Measurements from ENCODE around the gene ZNF33B. TPM values are rescaled to one million over a fixed set of nuclear protein-coding genes. Genes with fewer than 3 reads are reported as not detected.

Gene ZNF33B
- total RNA-seq, 1 experiment from 2014 or later: 5.6 TPM

GRCh38 chr10:42637648-42638054 lies 719 bp downstream of the ZNF33B start:
- H3K9me3 ChIP-seq (replicated peaks): no peaks in the 10 kb centered on the region
- H3K4me3 ChIP-seq: peak overlapping the region; percentile 77
- no peak for DNase-seq
- H3K27ac ChIP-seq: peak overlapping the region; percentile 83
- no peaks in the 10 kb centered on the region for H3K27me3 ChIP-seq
- H3K4me1 ChIP-seq: no peaks in the 10 kb centered on the region
- no peaks in the 10 kb centered on the region for H3K36me3 ChIP-seq

GRCh38 chr10:42637142-42637541 lies 1.2 kb downstream of the ZNF33B start:
- H3K4me1 ChIP-seq: no peaks in the 10 kb centered on the region
- no peaks in the 10 kb centered on the region for H3K27me3 ChIP-seq
- no peaks in the 10 kb centered on the region for H3K9me3 ChIP-seq (replicated peaks)
- no peak overlapping the region for H3K4me3 ChIP-seq
- H3K27ac ChIP-seq: no peak overlapping the region
- no peaks in the 10 kb centered on the region for H3K36me3 ChIP-seq
- no peak for DNase-seq

- Histone ChIP-seq H3K27me3 (no peaks in the 10 kb centered on the region), H3K4me3 (no peak overlapping the region), H3K9me3 (replicated peaks) (no peaks in the 10 kb centered on the region), H3K36me3 (no peaks in the 10 kb centered on the region), H3K27ac (no peak overlapping the region), H3K4me1 (no peaks in the 10 kb centered on the region)
- DNase-seq: no peak
Observed at GRCh38 chr10:42635098-42635497, 3.3 kb downstream of the ZNF33B start.

GRCh38 chr10:42632564-42632963 lies 5.8 kb downstream of the ZNF33B start:
- no peak for DNase-seq
- Histone ChIP-seq H3K27ac (no peak overlapping the region), H3K9me3 (replicated peaks) (no peaks in the 10 kb centered on the region), H3K4me1 (no peaks in the 10 kb centered on the region), H3K27me3 (no peaks in the 10 kb centered on the region), H3K4me3 (no peak overlapping the region), H3K36me3 (no peaks in the 10 kb centered on the region)

- Histone ChIP-seq H3K36me3 (no peaks in the 10 kb centered on the region), H3K4me3 (no peak overlapping the region), H3K27me3 (no peaks in the 10 kb centered on the region), H3K27ac (no peak overlapping the region), H3K9me3 (replicated peaks) (no peaks in the 10 kb centered on the region), H3K4me1 (no peaks in the 10 kb centered on the region)
- DNase-seq: peak in 1 of 2 experiments; percentile 4
Observed at GRCh38 chr10:42630537-42631134, 7.7 kb downstream of the ZNF33B start.

- H3K27me3 ChIP-seq: no peaks in the 10 kb centered on the region
- no peaks in the 10 kb centered on the region for H3K4me1 ChIP-seq
- no peaks in the 10 kb centered on the region for H3K36me3 ChIP-seq
- H3K4me3 ChIP-seq: no peak overlapping the region
- DNase-seq: no peak
- H3K27ac ChIP-seq: no peak overlapping the region
- H3K9me3 ChIP-seq (replicated peaks): no peaks in the 10 kb centered on the region
Observed at GRCh38 chr10:42623929-42624328, 14.4 kb downstream of the ZNF33B start.

- no peak overlapping the region for H3K4me3 ChIP-seq
- no peak overlapping the region for H3K27ac ChIP-seq
- no peaks in the 10 kb centered on the region for H3K9me3 ChIP-seq (replicated peaks)
- DNase-seq: no peak
- H3K4me1 ChIP-seq: no peaks in the 10 kb centered on the region
- no peaks in the 10 kb centered on the region for H3K27me3 ChIP-seq
- H3K36me3 ChIP-seq: no peaks in the 10 kb centered on the region
Observed at GRCh38 chr10:42618424-42618823, 19.9 kb downstream of the ZNF33B start.

- Histone ChIP-seq H3K4me3 (no peak overlapping the region), H3K9me3 (replicated peaks) (no peaks in the 10 kb centered on the region), H3K27ac (no peak overlapping the region), H3K27me3 (no peaks in the 10 kb centered on the region), H3K4me1 (no peaks in the 10 kb centered on the region), H3K36me3 (no peaks in the 10 kb centered on the region)
- no peak for DNase-seq
Observed at GRCh38 chr10:42615419-42615818, 23.0 kb downstream of the ZNF33B start.

- Histone ChIP-seq H3K4me1 (no peaks in the 10 kb centered on the region), H3K9me3 (replicated peaks) (no peaks in the 10 kb centered on the region), H3K4me3 (no peak overlapping the region), H3K27ac (no peak overlapping the region), H3K27me3 (no peaks in the 10 kb centered on the region), H3K36me3 (no peaks in the 10 kb centered on the region)
- DNase-seq: no peak
Observed at GRCh38 chr10:42609872-42610271, 28.5 kb downstream of the ZNF33B start.

GRCh38 chr10:42598249-42598873 lies 40.0 kb downstream of the ZNF33B start:
- no peak overlapping the region for H3K4me3 ChIP-seq
- no peak for DNase-seq
- no peaks in the 10 kb centered on the region for H3K27me3 ChIP-seq
- no peaks in the 10 kb centered on the region for H3K36me3 ChIP-seq
- no peaks in the 10 kb centered on the region for H3K4me1 ChIP-seq
- no peak overlapping the region for H3K27ac ChIP-seq
- no peaks in the 10 kb centered on the region for H3K9me3 ChIP-seq (replicated peaks)

GRCh38 chr10:42596196-42596595 lies 42.2 kb downstream of the ZNF33B start:
- no peaks in the 10 kb centered on the region for H3K36me3 ChIP-seq
- H3K9me3 ChIP-seq (replicated peaks): no peaks in the 10 kb centered on the region
- DNase-seq: no peak
- no peak overlapping the region for H3K4me3 ChIP-seq
- H3K27me3 ChIP-seq: no peaks in the 10 kb centered on the region
- H3K27ac ChIP-seq: no peak overlapping the region
- H3K4me1 ChIP-seq: no peaks in the 10 kb centered on the region

- Histone ChIP-seq H3K27ac (no peak overlapping the region), H3K4me3 (no peak overlapping the region), H3K4me1 (no peaks in the 10 kb centered on the region), H3K27me3 (no peaks in the 10 kb centered on the region), H3K9me3 (replicated peaks) (no peaks in the 10 kb centered on the region), H3K36me3 (no peaks in the 10 kb centered on the region)
- no peak for DNase-seq
Observed at GRCh38 chr10:42594246-42594650, 44.1 kb downstream of the ZNF33B start.

- no peaks in the 10 kb centered on the region for H3K27me3 ChIP-seq
- no peak overlapping the region for H3K4me3 ChIP-seq
- H3K27ac ChIP-seq: no peak overlapping the region
- no peaks in the 10 kb centered on the region for H3K4me1 ChIP-seq
- DNase-seq: no peak
- H3K36me3 ChIP-seq: no peaks in the 10 kb centered on the region
- no peaks in the 10 kb centered on the region for H3K9me3 ChIP-seq (replicated peaks)
Observed at GRCh38 chr10:42593284-42593683, 45.1 kb downstream of the ZNF33B start.

GRCh38 chr10:42583828-42584227 lies 54.5 kb downstream of the ZNF33B start:
- Histone ChIP-seq H3K4me1 (no peaks in the 10 kb centered on the region), H3K9me3 (replicated peaks) (no peaks in the 10 kb centered on the region), H3K4me3 (no peak overlapping the region), H3K36me3 (no peaks in the 10 kb centered on the region), H3K27ac (no peak overlapping the region), H3K27me3 (no peaks in the 10 kb centered on the region)
- no peak for DNase-seq

GRCh38 chr10:42578019-42578418 lies 60.4 kb downstream of the ZNF33B start:
- no peak for DNase-seq
- H3K4me3 ChIP-seq: no peak overlapping the region
- H3K27me3 ChIP-seq: no peaks in the 10 kb centered on the region
- H3K27ac ChIP-seq: no peak overlapping the region
- H3K9me3 ChIP-seq (replicated peaks): no peaks in the 10 kb centered on the region
- H3K4me1 ChIP-seq: no peaks in the 10 kb centered on the region
- no peaks in the 10 kb centered on the region for H3K36me3 ChIP-seq

- no peaks in the 10 kb centered on the region for H3K27me3 ChIP-seq
- H3K9me3 ChIP-seq (replicated peaks): no peaks in the 10 kb centered on the region
- no peaks in the 10 kb centered on the region for H3K4me1 ChIP-seq
- H3K4me3 ChIP-seq: no peak overlapping the region
- no peaks in the 10 kb centered on the region for H3K36me3 ChIP-seq
- H3K27ac ChIP-seq: no peak overlapping the region
- no peak for DNase-seq
Observed at GRCh38 chr10:42576338-42576737, 62.0 kb downstream of the ZNF33B start.
